HG02588 (cell line): ENCODE results near the gene AP4E1.
"Not testable (repeated sequence)": the region's sequence is repeated elsewhere in the genome, so short reads cannot be mapped to it uniquely, and the experiment has no call there.

Experiments used
- ATAC-seq: cut with Tn5 transposase; IDR thresholded peaks from one replicate; pipeline ENCODE4 v1.9.1; 2021; ENCODE audit warnings: mild to moderate bottlenecking, moderate library complexity; ENCODE audit not compliant: unreplicated experiment

Gene AP4E1

GRCh38 chr15:51016615-51017014 lies 108.1 kb downstream of the AP4E1 start:
- no peak for ATAC-seq

- ATAC-seq: no peak
These were observed 113.7 kb downstream of the AP4E1 start for GRCh38 chr15:51022206-51022605.

GRCh38 chr15:51023499-51023898 lies 115.0 kb downstream of the AP4E1 start:
- ATAC-seq: no peak

- ATAC-seq: no peak
These were observed 116.4 kb downstream of the AP4E1 start for GRCh38 chr15:51024735-51025453.

- ATAC-seq: no peak
These were observed 117.0 kb downstream of the AP4E1 start for GRCh38 chr15:51025454-51025846.

GRCh38 chr15:51030649-51031316 lies 122.3 kb downstream of the AP4E1 start:
- ATAC-seq: no peak

- not testable (repeated sequence) for ATAC-seq
These were observed 129.0 kb downstream of the AP4E1 start for GRCh38 chr15:51037474-51037873.

GRCh38 chr15:51038162-51038973 lies 129.9 kb downstream of the AP4E1 start:
- no peak for ATAC-seq

- no peak for ATAC-seq
These were observed 130.5 kb downstream of the AP4E1 start for GRCh38 chr15:51038974-51039319.

GRCh38 chr15:51044037-51044727 lies 135.7 kb downstream of the AP4E1 start:
- ATAC-seq: no peak

- ATAC-seq: no peak
These were observed 137.5 kb downstream of the AP4E1 start for GRCh38 chr15:51046016-51046415.

- ATAC-seq: no peak
These were observed 138.4 kb downstream of the AP4E1 start for GRCh38 chr15:51046799-51047449.

- no peak for ATAC-seq
These were observed 139.8 kb downstream of the AP4E1 start for GRCh38 chr15:51048308-51048707.

GRCh38 chr15:51049081-51049480 lies 140.6 kb downstream of the AP4E1 start:
- ATAC-seq: no peak

GRCh38 chr15:51051776-51052175 lies 143.3 kb downstream of the AP4E1 start:
- ATAC-seq: no peak

GRCh38 chr15:51053571-51053970 lies 145.1 kb downstream of the AP4E1 start:
- ATAC-seq: no peak

GRCh38 chr15:51054535-51054934 lies 146.1 kb downstream of the AP4E1 start:
- ATAC-seq: no peak
